GM12878 (cell line): Measurements from ENCODE around the gene SCN8A. TPM values are rescaled to one million over a fixed set of nuclear protein-coding genes. Genes with fewer than 3 reads are reported as not detected.
A peak's percentile ranks its signal among the peaks of the same experiment; 100 is the strongest.

ENCODE experiments used
- ATAC-seq: fragments of 200-7000 bp; cut with Tn5 transposase; 3 replicates; pipeline ENCODE4 v1.9.1; 2020; ENCODE audit warnings: mild to moderate bottlenecking, moderate library complexity
- BruUV-seq: library from RNA; stranded (reverse); fragments of 400-500 nt; replicated peaks from 2 replicates; lab custom pipeline; 2021; lab: Mats Ljungman, UMichigan
- CTCF ChIA-PET: fragments of 300-600 bp; sonication (Branson Sonifier 250); formaldehyde crosslinking; extraction: SDS; loops from one replicate; lab custom pipeline; 2021; ENCODE audit warnings: inconsistent platforms; lab: Yijun Ruan, JAX
- POLR2A ChIA-PET: fragments of 350-600 bp; formaldehyde crosslinking; extraction: SDS; loops from one replicate; lab custom pipeline; 2021; ENCODE audit warnings: inconsistent platforms; lab: Charles Lee
- RAD21 ChIA-PET: fragments of 300-600 bp; sonication (Branson Sonifier 250); formaldehyde crosslinking; loops from one replicate; lab custom pipeline; 2023; ENCODE audit warnings: antibody characterized with exemption; ENCODE audit not compliant: unreplicated experiment; lab: Charles Lee
- SMC1A ChIA-PET: fragments of 300-600 bp; sonication (Branson Sonifier 250); formaldehyde crosslinking; loops from one replicate; lab custom pipeline; 2023; ENCODE audit not compliant: unreplicated experiment, uncharacterized antibody; lab: Charles Lee
- DNase-seq: peaks from one replicate; pipeline ENCODE4 v3.0.0-alpha.2; 2011; ENCODE audit warnings: low read depth, low spot score
- FAIRE-seq: peaks from 3 replicates; lab custom pipeline; 2011; peaks lifted over from hg19 to GRCh38; lab: Jason Lieb, UNC
- H2AFZ ChIP-seq: 2 replicates; pipeline ENCODE4 v1.6.0; 2011; ENCODE audit warnings: low read depth, low read length, control low read depth; ENCODE audit not compliant: control insufficient read depth
- H3K27ac ChIP-seq: 2 replicates; pipeline ENCODE4 v1.5.1; 2011; ENCODE audit warnings: control low read depth; ENCODE audit not compliant: control insufficient read depth, insufficient read depth
- H3K27me3 ChIP-seq, 2 experiments: replicated peaks in 1 of 2; 2 replicates each; pipeline versions ENCODE4 v1.6.0 to v1.6.1; 2011; ENCODE audit warnings: low read length in 1 of 2; ENCODE audit not compliant: control insufficient read depth in 2 of 2, insufficient read depth in 2 of 2
- H3K36me3 ChIP-seq, 2 experiments: 2 replicates each; pipeline ENCODE4 v1.5.1; 2011; ENCODE audit warnings: low read length in 1 of 2; ENCODE audit not compliant: control insufficient read depth in 2 of 2, insufficient read depth in 2 of 2
- H3K4me1 ChIP-seq: 2 replicates; pipeline ENCODE4 v1.6.1; 2011; ENCODE audit warnings: mild to moderate bottlenecking, low read length, moderate library complexity, mixed read lengths; ENCODE audit not compliant: control insufficient read depth, insufficient read depth
- H3K4me2 ChIP-seq: 2 replicates; pipeline ENCODE4 v1.6.0; 2011; ENCODE audit warnings: control low read depth; ENCODE audit not compliant: control insufficient read depth, insufficient read depth
- H3K4me3 ChIP-seq: fragments of 200-600 bp; sonication (generic); 2 replicates; pipeline ENCODE4 v1.5.1; 2016
- H3K79me2 ChIP-seq: 2 replicates; pipeline ENCODE4 v1.6.0; 2011; ENCODE audit warnings: low read length; ENCODE audit not compliant: control insufficient read depth, insufficient read depth
- H3K9ac ChIP-seq: 2 replicates; pipeline ENCODE4 v1.8.0; 2011; ENCODE audit warnings: low read length, control low read depth, mixed read lengths; ENCODE audit not compliant: control insufficient read depth, insufficient read depth
- H3K9me3 ChIP-seq: replicated peaks from 3 replicates; pipeline ENCODE4 v1.5.1; 2011; ENCODE audit warnings: mild to moderate bottlenecking, low read length; ENCODE audit not compliant: control insufficient read depth, insufficient read depth
- H4K20me1 ChIP-seq: 2 replicates; pipeline ENCODE4 v1.6.0; 2011; ENCODE audit not compliant: control insufficient read depth, insufficient read depth
- MXI1 ChIP-seq: fragments of 150-350 bp; IDR thresholded peaks from 2 replicates; pipeline ENCODE4 v1.6.1; 2011; ENCODE audit warnings: low read depth, mild to moderate bottlenecking, inconsistent platforms, low read length, improper control_type of control experiment
- MYB ChIP-seq: fragments of 150-350 bp; IDR thresholded peaks from 2 replicates; pipeline ENCODE4 v1.6.1; 2014; ENCODE audit warnings: mild to moderate bottlenecking, low read depth, low read length, borderline replicate concordance
- RAD21 ChIP-seq: IDR thresholded peaks from 2 replicates; pipeline ENCODE4 v1.6.1; 2011; ENCODE audit warnings: mild to moderate bottlenecking, low read depth, low read length, moderate library complexity; ENCODE audit not compliant: insufficient read depth
- SREBF1 ChIP-seq: IDR thresholded peaks from 2 replicates; pipeline ENCODE4 v1.6.1; 2012; ENCODE audit warnings: mild to moderate bottlenecking, low read length
- ZNF207 ChIP-seq: fragments of 450-650 bp; IDR thresholded peaks from 2 replicates; pipeline ENCODE4 v1.6.1; 2014; ENCODE audit warnings: antibody characterized with exemption, mild to moderate bottlenecking, borderline replicate concordance
- ZNF274 ChIP-seq: IDR thresholded peaks from one replicate; pipeline ENCODE4 v1.8.0; 2011; ENCODE audit not compliant: insufficient read length, insufficient read depth
- WGBS: methylation state at CpG from one replicate; pipeline ENCODE4 v1.1.6; 2016; ENCODE audit warnings: low lambda C conversion rate; ENCODE audit not compliant: insufficient replicate concordance, insufficient coverage; ENCODE audit errors: missing lambda C conversion rate; 5-methylcytosine and 5-hydroxymethylcytosine counted together
- in situ Hi-C: fragments of 300-500 bp; cut with MboI; formaldehyde crosslinking; loops from 9 replicates; pipeline ENCODE4 v1.14.3; 2018; ENCODE audit warnings: mixed read lengths
- intact Hi-C: fragments of 100-400 bp; cut with micrococcal nuclease; formaldehyde crosslinking; loops from one replicate; pipeline ENCODE4 v1.14.2; 2022; ENCODE audit not compliant: unreplicated experiment
- polyA plus RNA-seq, 11 experiments: library from polyadenylated mRNA; depleted of rRNA in 4 of 11; unstranded in 6 of 11; stranded (reverse) in 5 of 11; fragments of >200 nt; fragmentation: Nextera tagmentation in 4 of 11; fragmentation: Illumina TruSeq in 1 of 11; extraction: Ambion mirVana in 4 of 11; extraction: Trizol in 1 of 11; gene quantifications; 1 replicate in 1 of 11; 2 replicates in 10 of 11; pipeline versions ENCODE4 v1.2.1 to v1.2.3, GENCODE V29; 2011 to 2016; ENCODE audit warnings: inconsistent platforms in 2 of 11, missing spikeins in 2 of 11, low read depth in 1 of 11
- total RNA-seq, 4 experiments: library from RNA; depleted of rRNA in 3 of 4; stranded (reverse); fragments of >200 nt in 3 of 4; fragmentation: Illumina TruSeq in 1 of 4; extraction: Trizol in 1 of 4; gene quantifications; 2 replicates each; pipeline versions ENCODE4 v1.2.1 to v1.2.3, GENCODE V29; 2013 to 2021
- TF ChIP-seq, protein P1 (sequence below): IDR thresholded peaks from 2 replicates; pipeline ENCODE4 v1.6.1; 2012; ENCODE audit warnings: improper control_type of control experiment, low read depth, low read length; ENCODE audit not compliant: insufficient replicate concordance
- TF ChIP-seq, protein P2 (sequence below): fragments of 450-650 bp; IDR thresholded peaks from 2 replicates; pipeline ENCODE4 v1.6.1; 2017; ENCODE audit warnings: mild to moderate bottlenecking
- TF ChIP-seq, protein P3 (sequence below): IDR thresholded peaks from 2 replicates; pipeline ENCODE4 v1.6.1; 2012; ENCODE audit warnings: low read depth, low read length, improper control_type of control experiment
- TF ChIP-seq, protein P4 (sequence below), 3 experiments: IDR thresholded peaks in 2 of 3; conservative IDR thresholded peaks in 1 of 3; 2 replicates each; pipeline ENCODE4 v1.5.1; 2011; ENCODE audit warnings: low read depth in 3 of 3, low read length in 3 of 3, mild to moderate bottlenecking in 3 of 3, control low read depth in 2 of 3, moderate library complexity in 2 of 3, inconsistent platforms in 1 of 3, mixed read lengths in 1 of 3; ENCODE audit not compliant: control insufficient read depth in 2 of 3, insufficient read depth in 1 of 3; ENCODE audit errors: extremely low read depth in 1 of 3

SCN8A gene
- total and polyA plus RNA-seq, 10 of the 15 experiments (the other 5 are each of a cell fraction or from before 2014, with no cell fraction given) = 0.02 to 0.23 (median 0.06) TPM; not detected in 2

DNA sequence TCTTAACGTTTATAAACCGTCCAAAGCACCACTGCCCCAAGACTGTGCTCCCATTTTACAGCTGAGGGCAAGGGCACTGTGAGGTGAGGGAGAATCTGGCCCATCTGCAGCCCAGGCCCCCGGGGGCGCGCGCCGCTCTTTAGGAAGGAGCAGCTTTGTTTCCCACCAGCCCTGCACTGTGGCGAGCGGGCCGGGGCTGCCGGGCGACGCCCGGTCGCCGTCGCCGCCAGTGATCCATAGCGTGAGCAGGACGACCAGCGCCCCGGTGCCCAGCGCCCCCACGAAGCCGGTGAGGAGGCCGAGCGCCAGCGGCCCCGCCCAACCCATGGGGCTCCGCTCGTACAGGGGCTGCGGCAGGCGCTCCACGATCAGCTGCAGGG lies 222.9 kb downstream of the SCN8A start (continued):
- TF ChIP-seq, protein P1, sequence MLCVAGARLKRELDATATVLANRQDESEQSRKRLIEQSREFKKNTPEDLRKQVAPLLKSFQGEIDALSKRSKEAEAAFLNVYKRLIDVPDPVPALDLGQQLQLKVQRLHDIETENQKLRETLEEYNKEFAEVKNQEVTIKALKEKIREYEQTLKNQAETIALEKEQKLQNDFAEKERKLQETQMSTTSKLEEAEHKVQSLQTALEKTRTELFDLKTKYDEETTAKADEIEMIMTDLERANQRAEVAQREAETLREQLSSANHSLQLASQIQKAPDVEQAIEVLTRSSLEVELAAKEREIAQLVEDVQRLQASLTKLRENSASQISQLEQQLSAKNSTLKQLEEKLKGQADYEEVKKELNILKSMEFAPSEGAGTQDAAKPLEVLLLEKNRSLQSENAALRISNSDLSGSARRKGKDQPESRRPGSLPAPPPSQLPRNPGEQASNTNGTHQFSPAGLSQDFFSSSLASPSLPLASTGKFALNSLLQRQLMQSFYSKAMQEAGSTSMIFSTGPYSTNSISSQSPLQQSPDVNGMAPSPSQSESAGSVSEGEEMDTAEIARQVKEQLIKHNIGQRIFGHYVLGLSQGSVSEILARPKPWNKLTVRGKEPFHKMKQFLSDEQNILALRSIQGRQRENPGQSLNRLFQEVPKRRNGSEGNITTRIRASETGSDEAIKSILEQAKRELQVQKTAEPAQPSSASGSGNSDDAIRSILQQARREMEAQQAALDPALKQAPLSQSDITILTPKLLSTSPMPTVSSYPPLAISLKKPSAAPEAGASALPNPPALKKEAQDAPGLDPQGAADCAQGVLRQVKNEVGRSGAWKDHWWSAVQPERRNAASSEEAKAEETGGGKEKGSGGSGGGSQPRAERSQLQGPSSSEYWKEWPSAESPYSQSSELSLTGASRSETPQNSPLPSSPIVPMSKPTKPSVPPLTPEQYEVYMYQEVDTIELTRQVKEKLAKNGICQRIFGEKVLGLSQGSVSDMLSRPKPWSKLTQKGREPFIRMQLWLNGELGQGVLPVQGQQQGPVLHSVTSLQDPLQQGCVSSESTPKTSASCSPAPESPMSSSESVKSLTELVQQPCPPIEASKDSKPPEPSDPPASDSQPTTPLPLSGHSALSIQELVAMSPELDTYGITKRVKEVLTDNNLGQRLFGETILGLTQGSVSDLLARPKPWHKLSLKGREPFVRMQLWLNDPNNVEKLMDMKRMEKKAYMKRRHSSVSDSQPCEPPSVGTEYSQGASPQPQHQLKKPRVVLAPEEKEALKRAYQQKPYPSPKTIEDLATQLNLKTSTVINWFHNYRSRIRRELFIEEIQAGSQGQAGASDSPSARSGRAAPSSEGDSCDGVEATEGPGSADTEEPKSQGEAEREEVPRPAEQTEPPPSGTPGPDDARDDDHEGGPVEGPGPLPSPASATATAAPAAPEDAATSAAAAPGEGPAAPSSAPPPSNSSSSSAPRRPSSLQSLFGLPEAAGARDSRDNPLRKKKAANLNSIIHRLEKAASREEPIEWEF = no peak
- TF ChIP-seq, all 136 proteins: peak for 0

DNA sequence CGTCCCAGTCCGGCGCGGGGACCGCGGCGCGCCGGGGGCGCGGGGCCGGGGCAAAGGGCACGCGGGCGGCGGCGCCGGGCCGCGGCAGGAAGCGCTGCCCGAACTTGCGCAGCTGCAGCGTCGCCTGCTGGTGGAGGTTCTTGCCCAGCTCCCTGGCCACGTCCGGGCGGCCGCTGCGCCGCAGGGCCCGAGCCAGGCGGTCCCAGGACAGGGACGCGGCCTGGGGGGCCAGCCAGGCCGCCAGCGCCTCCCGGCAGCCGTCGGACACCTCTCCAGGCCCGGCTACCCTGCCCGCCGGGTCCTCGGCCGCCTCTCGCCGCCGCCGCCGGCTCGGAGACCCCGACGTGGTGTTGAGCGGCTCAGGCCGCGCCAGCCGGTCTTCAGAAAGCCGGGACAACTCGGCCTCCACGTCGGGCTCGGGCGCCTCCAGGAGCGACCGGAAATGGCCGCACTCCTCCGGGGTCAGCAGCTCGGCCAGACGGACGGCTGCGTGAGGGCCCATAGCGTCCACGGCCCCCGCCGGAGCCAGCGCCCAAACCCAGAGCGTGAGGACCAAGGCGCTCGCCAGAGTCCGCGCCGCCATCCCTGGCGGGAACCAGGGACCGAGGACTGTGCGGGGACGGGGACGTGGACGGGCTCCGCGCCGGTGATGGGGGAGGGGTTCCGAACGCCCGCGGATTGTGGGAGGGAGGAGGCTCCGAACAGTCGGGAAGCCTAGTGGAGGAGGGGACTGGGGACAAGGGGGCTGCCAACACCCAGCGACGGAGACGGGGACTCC lies 223.5 kb downstream of the SCN8A start:
- ChIA-PET RAD21 (no interaction called here), SMC1A (no interaction called here), CTCF (interaction anchor here (0.5 to 1.1 kb wide), 2 partner anchors 10 to 989 kb away, joined by 3 to 4 read pairs; no protein-coding TSS in a partner anchor), POLR2A (no interaction called here)
- intact Hi-C loops (no loop called here), in situ Hi-C loops (no loop called here)
- Histone ChIP-seq H3K4me1 (no peaks in the 10 kb centered on the region), H3K27ac (no peak overlapping the region), H3K36me3 (no peaks in the 10 kb centered on the region), H3K4me3 (no peak overlapping the region), H3K9me3 (no peaks in the 10 kb centered on the region), H3K79me2 (no peaks in the 10 kb centered on the region), H2AFZ (no peak overlapping the region), H3K4me2 (peak overlapping the region; percentile 9; the same call in 1 of the 2 replicates), H3K9ac (no peak overlapping the region), H4K20me1 (no peaks in the 10 kb centered on the region), H3K27me3 (peaks cover 4 to 10% of the 10 kb centered on the region in 2 experiments)
- BruUV-seq = no TSS peak
- WGBS = 16% methylated on average over 98 of the region's 100 CpGs
- DNase-seq (no peak), FAIRE-seq (no peak), ATAC-seq (peak; percentile 45; the same call in 2 of the 3 replicates)
- TF ChIP-seq SREBF1 = no peak
- TF ChIP-seq, protein P2, sequence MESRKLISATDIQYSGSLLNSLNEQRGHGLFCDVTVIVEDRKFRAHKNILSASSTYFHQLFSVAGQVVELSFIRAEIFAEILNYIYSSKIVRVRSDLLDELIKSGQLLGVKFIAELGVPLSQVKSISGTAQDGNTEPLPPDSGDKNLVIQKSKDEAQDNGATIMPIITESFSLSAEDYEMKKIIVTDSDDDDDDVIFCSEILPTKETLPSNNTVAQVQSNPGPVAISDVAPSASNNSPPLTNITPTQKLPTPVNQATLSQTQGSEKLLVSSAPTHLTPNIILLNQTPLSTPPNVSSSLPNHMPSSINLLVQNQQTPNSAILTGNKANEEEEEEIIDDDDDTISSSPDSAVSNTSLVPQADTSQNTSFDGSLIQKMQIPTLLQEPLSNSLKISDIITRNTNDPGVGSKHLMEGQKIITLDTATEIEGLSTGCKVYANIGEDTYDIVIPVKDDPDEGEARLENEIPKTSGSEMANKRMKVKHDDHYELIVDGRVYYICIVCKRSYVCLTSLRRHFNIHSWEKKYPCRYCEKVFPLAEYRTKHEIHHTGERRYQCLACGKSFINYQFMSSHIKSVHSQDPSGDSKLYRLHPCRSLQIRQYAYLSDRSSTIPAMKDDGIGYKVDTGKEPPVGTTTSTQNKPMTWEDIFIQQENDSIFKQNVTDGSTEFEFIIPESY = no peak
- TF ChIP-seq, protein P3, sequence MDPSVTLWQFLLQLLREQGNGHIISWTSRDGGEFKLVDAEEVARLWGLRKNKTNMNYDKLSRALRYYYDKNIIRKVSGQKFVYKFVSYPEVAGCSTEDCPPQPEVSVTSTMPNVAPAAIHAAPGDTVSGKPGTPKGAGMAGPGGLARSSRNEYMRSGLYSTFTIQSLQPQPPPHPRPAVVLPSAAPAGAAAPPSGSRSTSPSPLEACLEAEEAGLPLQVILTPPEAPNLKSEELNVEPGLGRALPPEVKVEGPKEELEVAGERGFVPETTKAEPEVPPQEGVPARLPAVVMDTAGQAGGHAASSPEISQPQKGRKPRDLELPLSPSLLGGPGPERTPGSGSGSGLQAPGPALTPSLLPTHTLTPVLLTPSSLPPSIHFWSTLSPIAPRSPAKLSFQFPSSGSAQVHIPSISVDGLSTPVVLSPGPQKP = no peak
- TF ChIP-seq, protein P4, sequence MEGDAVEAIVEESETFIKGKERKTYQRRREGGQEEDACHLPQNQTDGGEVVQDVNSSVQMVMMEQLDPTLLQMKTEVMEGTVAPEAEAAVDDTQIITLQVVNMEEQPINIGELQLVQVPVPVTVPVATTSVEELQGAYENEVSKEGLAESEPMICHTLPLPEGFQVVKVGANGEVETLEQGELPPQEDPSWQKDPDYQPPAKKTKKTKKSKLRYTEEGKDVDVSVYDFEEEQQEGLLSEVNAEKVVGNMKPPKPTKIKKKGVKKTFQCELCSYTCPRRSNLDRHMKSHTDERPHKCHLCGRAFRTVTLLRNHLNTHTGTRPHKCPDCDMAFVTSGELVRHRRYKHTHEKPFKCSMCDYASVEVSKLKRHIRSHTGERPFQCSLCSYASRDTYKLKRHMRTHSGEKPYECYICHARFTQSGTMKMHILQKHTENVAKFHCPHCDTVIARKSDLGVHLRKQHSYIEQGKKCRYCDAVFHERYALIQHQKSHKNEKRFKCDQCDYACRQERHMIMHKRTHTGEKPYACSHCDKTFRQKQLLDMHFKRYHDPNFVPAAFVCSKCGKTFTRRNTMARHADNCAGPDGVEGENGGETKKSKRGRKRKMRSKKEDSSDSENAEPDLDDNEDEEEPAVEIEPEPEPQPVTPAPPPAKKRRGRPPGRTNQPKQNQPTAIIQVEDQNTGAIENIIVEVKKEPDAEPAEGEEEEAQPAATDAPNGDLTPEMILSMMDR (IDR thresholded peaks at IDR 0.05 in 2 of 3, conservative IDR thresholded peaks at IDR 0.05 in 1 of 3; ENCODE audit: control insufficient read depth in 2 of 3, extremely low read depth in 1 of 3, insufficient read depth in 1 of 3, low read depth in 3 of 3, low read length in 3 of 3) = peak; percentile 19 to 33 (median 29); a peak in 2 of 6 replicates
- 0 out of 2 replicates have a peak, but pooled peaks have one; percentile 10 for TF ChIP-seq RAD21
- TF ChIP-seq MXI1 = no peak
- no peak for TF ChIP-seq MYB
- TF ChIP-seq ZNF274 = no peak
- no peak for TF ChIP-seq ZNF207
